K562 (cell line): ENCODE data around the gene CORIN. TPM values are rescaled to one million over a fixed set of nuclear protein-coding genes. Genes with fewer than 3 reads are reported as not detected.

ENCODE experiments used
- ATAC-seq: fragments of 200-7000 bp; cut with Tn5 transposase; 3 replicates; pipeline ENCODE4 v1.9.1; 2020; ENCODE audit warnings: moderate library complexity
- BruUV-seq: library from RNA; stranded (reverse); fragments of 400-500 nt; replicated peaks from 2 replicates; lab custom pipeline; 2021; lab: Mats Ljungman, UMichigan
- CTCF ChIA-PET: fragments of 300-600 bp; formaldehyde crosslinking; extraction: SDS; loops from one replicate; lab custom pipeline; 2021; ENCODE audit warnings: low intra/inter-chr PET ratio; lab: Yijun Ruan, JAX
- POLR2A ChIA-PET: fragments of 300-600, 350-650 bp; sonication (Branson Sonifier 250); formaldehyde crosslinking; extraction: SDS; loops from one replicate; lab custom pipeline; 2021; ENCODE audit warnings: antibody characterized with exemption, inconsistent platforms; lab: Yijun Ruan, JAX
- DNase-seq, 4 experiments: peaks; one replicate each; pipeline versions ENCODE4 v3.0.0 to v3.0.0-alpha.2; 2011 to 2018; ENCODE audit warnings: low spot score in 3 of 4, mixed read lengths in 3 of 4; ENCODE audit errors: extremely low read depth in 1 of 4
- FAIRE-seq: peaks from 2 replicates; lab custom pipeline; 2011; peaks lifted over from hg19 to GRCh38; lab: Jason Lieb, UNC
- H2AFZ ChIP-seq: 2 replicates; pipeline ENCODE4 v1.6.0; 2011; ENCODE audit warnings: low read depth, low read length, control low read depth, inconsistent platforms
- H3K27ac ChIP-seq: fragments of 200-600 bp; 3 replicates; pipeline ENCODE4 v1.8.0; 2011; ENCODE audit warnings: low read depth, mild to moderate bottlenecking, control low read depth, inconsistent platforms, low read length, moderate library complexity, mixed read lengths; ENCODE audit errors: extremely low read depth
- H3K27me3 ChIP-seq, 2 experiments: fragments of 300-600 bp in 1 of 2; 2 replicates in 1 of 2; 3 replicates in 1 of 2; pipeline versions ENCODE4 v1.6.0 to v1.8.0; 2011; ENCODE audit warnings: inconsistent platforms in 2 of 2, low read length in 2 of 2, mild to moderate bottlenecking in 1 of 2, mixed read lengths in 1 of 2, moderate library complexity in 1 of 2; ENCODE audit not compliant: control insufficient read depth in 2 of 2, insufficient read depth in 2 of 2
- H3K36me3 ChIP-seq: fragments of 300-600 bp; 3 replicates; pipeline ENCODE4 v1.8.0; 2011; ENCODE audit warnings: mild to moderate bottlenecking, low read length, inconsistent platforms; ENCODE audit not compliant: control insufficient read depth, insufficient read depth
- H3K4me1 ChIP-seq, 2 experiments: fragments of 200-600 bp in 1 of 2; replicated peaks in 1 of 2; 2 replicates in 1 of 2; 3 replicates in 1 of 2; pipeline versions ENCODE4 v1.5.1 to v1.8.0; 2011; ENCODE audit warnings: inconsistent platforms in 2 of 2, low read length in 2 of 2, mild to moderate bottlenecking in 1 of 2, mixed read lengths in 1 of 2, moderate library complexity in 1 of 2; ENCODE audit not compliant: control insufficient read depth in 2 of 2, insufficient read depth in 2 of 2
- H3K4me2 ChIP-seq: 2 replicates; pipeline ENCODE4 v1.6.1; 2011; ENCODE audit warnings: low read length, control low read depth, inconsistent platforms, mixed read lengths; ENCODE audit not compliant: insufficient read depth
- H3K4me3 ChIP-seq: fragments of 200-600 bp; sonication (generic), shearing (Covaris generic); 2 replicates; pipeline ENCODE4 v1.5.1; 2016; ENCODE audit warnings: control low read depth, inconsistent platforms
- H3K79me2 ChIP-seq: fragments of 200-600 bp; 3 replicates; pipeline ENCODE4 v1.8.0; 2011; ENCODE audit warnings: low read length, inconsistent platforms; ENCODE audit not compliant: control insufficient read depth, insufficient read depth
- H3K9ac ChIP-seq, 2 experiments: 2 replicates each; pipeline versions ENCODE4 v1.6.0 to v1.6.1; 2011; ENCODE audit warnings: low read depth in 2 of 2, low read length in 2 of 2, control low read depth in 1 of 2, inconsistent platforms in 1 of 2, mild to moderate bottlenecking in 1 of 2, mixed read lengths in 1 of 2; ENCODE audit not compliant: insufficient read depth in 1 of 2
- H3K9me1 ChIP-seq: one replicate; pipeline ENCODE4 v1.6.0; 2011; ENCODE audit warnings: inconsistent platforms, mild to moderate bottlenecking, low read length, moderate library complexity; ENCODE audit not compliant: control insufficient read depth, insufficient read depth
- H3K9me3 ChIP-seq: replicated peaks from 2 replicates; pipeline ENCODE4 v1.5.1; 2011; ENCODE audit warnings: low read depth, low read length, inconsistent platforms; ENCODE audit not compliant: control insufficient read depth, insufficient read depth
- H4K20me1 ChIP-seq: replicated peaks from 2 replicates; pipeline ENCODE4 v1.6.1; 2011; ENCODE audit warnings: low read length, inconsistent platforms, mixed read lengths; ENCODE audit not compliant: control insufficient read depth, insufficient read depth
- AFF1 ChIP-seq, 2 experiments: fragments of 450-650 bp; IDR thresholded peaks; 2 replicates each; pipeline ENCODE4 v1.6.1; 2018; ENCODE audit warnings: mild to moderate bottlenecking in 2 of 2, low read depth in 1 of 2; ENCODE audit not compliant: partially characterized antibody in 2 of 2
- MLLT1 ChIP-seq, 2 experiments: fragments of 450-650 bp; IDR thresholded peaks; 2 replicates each; pipeline ENCODE4 v1.6.1; 2016
- NFE2 ChIP-seq: IDR thresholded peaks from 2 replicates; pipeline ENCODE4 v1.6.1; 2014; ENCODE audit warnings: antibody characterized with exemption, low read depth
- SOX6 ChIP-seq: fragments of 450-650 bp; IDR thresholded peaks from 2 replicates; pipeline ENCODE4 v1.6.1; 2014; ENCODE audit warnings: mild to moderate bottlenecking
- TFAM ChIP-seq: fragments of 250-450 bp; sonication (Bioruptor Pico); conservative IDR thresholded peaks from 2 replicates; pipeline ENCODE4 v1.5.0; 2021; ENCODE audit warnings: mild to moderate bottlenecking, moderate library complexity
- ZBTB17 ChIP-seq: fragments of 450-650 bp; formaldehyde crosslinking; IDR thresholded peaks from 2 replicates; pipeline ENCODE4 v1.4.0; 2020; ENCODE audit warnings: mild to moderate bottlenecking
- WGBS: fragments of 100-300 bp; shearing (Covaris generic); methylation state at CpG from one replicate; pipeline ENCODE4 v1.1.6; 2016; ENCODE audit warnings: low coverage, mixed read lengths; ENCODE audit not compliant: insufficient coverage; ENCODE audit errors: missing lambda C conversion rate; 5-methylcytosine and 5-hydroxymethylcytosine counted together
- in situ Hi-C: fragments of 300-500 bp; cut with MboI; formaldehyde crosslinking; loops from 4 replicates; pipeline ENCODE4 v1.15.0; 2018; ENCODE audit warnings: inconsistent platforms, mixed read lengths
- intact Hi-C: fragments of 100-400 bp; cut with micrococcal nuclease; formaldehyde crosslinking; loops from 2 replicates; pipeline ENCODE4 v1.14.2; 2022
- polyA plus RNA-seq, 8 experiments: library from polyadenylated mRNA; depleted of rRNA in 4 of 8; stranded (reverse) in 5 of 8; unstranded in 3 of 8; fragments of >200 nt; fragmentation: Nextera tagmentation in 2 of 8; fragmentation: Illumina TruSeq in 1 of 8; extraction: Ambion mirVana in 2 of 8; extraction: Trizol in 1 of 8; gene quantifications; 2 replicates each; pipeline versions ENCODE4 v1.2.1 to v1.2.3, GENCODE V29; 2011 to 2014; ENCODE audit warnings: inconsistent platforms in 1 of 8, missing spikeins in 1 of 8
- total RNA-seq, 7 experiments: library from RNA; depleted of rRNA in 6 of 7; stranded (reverse); fragments of >200 nt in 6 of 7; fragmentation: Illumina TruSeq in 2 of 7; extraction: Trizol in 2 of 7; gene quantifications; 2 replicates each; pipeline versions ENCODE4 v1.2.1 to v1.2.3, GENCODE V29; 2011 to 2021; ENCODE audit warnings: low replicate concordance in 1 of 7

The CORIN gene
- total and polyA plus RNA-seq, 9 of the 15 experiments (the other 6 are each of a cell fraction or from before 2014, with no cell fraction given), result 0.04 to 0.31 (median 0.08) TPM; not detected in 4

- no peak for FAIRE-seq
- no peaks in the 10 kb centered on the region for H3K36me3 ChIP-seq
Measured at GRCh38 chr4:47729131-47729680, 108.7 kb downstream of the CORIN start.

GRCh38 chr4:47721892-47722575 lies 115.8 kb downstream of the CORIN start:
- Histone ChIP-seq H3K4me1 (no peaks in the 10 kb centered on the region), H4K20me1 (no peaks in the 10 kb centered on the region), H3K9me3 (no peaks in the 10 kb centered on the region), H2AFZ (no peak overlapping the region), H3K36me3 (no peaks in the 10 kb centered on the region), H3K4me3 (no peak overlapping the region), H3K79me2 (no peaks in the 10 kb centered on the region), H3K27me3 (no peaks in the 10 kb centered on the region), H3K9ac (no peak overlapping the region), H3K9me1 (no peaks in the 10 kb centered on the region), H3K4me2 (no peak overlapping the region), H3K27ac (no peak overlapping the region)
- 1% methylated on average over 5 of the region's 5 CpGs for WGBS
- in situ Hi-C loops (no loop called here), intact Hi-C loops (no loop called here)
- POLR2A ChIA-PET, result interaction anchor here (0.7 kb wide), 1 partner anchor 14 kb away, joined by 3 read pairs; no protein-coding TSS in a partner anchor
- FAIRE-seq, result no peak
- ATAC-seq, result no peak
- no peak for DNase-seq
- CTCF ChIA-PET, result no interaction called here
- TF ChIP-seq TFAM (CRISPR knock-in tag) (no peak), AFF1 (IDR thresholded peaks at IDR 0.05; ENCODE audit: low read depth in 1 of 2, partially characterized antibody in 2 of 2) (no peak), MLLT1 (IDR thresholded peaks at IDR 0.05) (no peak), NFE2 (no peak)
- no TSS peak for BruUV-seq

More at GRCh38 chr4:47729131-47729680, 108.7 kb downstream of the CORIN start:
- Histone ChIP-seq H3K27ac (no peak overlapping the region), H3K4me1 (no peaks in the 10 kb centered on the region), H2AFZ (no peak overlapping the region), H3K9me3 (no peaks in the 10 kb centered on the region), H3K4me3 (no peak overlapping the region), H3K4me2 (no peak overlapping the region), H4K20me1 (no peaks in the 10 kb centered on the region), H3K9ac (no peak overlapping the region), H3K27me3 (peaks cover 0 to 7% of the 10 kb centered on the region in 2 experiments; a peak in 3 of 5 replicates), H3K9me1 (no peaks in the 10 kb centered on the region), H3K79me2 (no peaks in the 10 kb centered on the region)
- DNase-seq, result no peak
- intact Hi-C loops (no loop called here), in situ Hi-C loops (no loop called here)
- no peak for TF ChIP-seq ZBTB17 (CRISPR knock-in tag)
- no peak for TF ChIP-seq SOX6
- ATAC-seq, result no peak
- POLR2A ChIA-PET, result interaction anchor here (0.6 to 1.1 kb wide), 2 partner anchors 12 to 964 kb away, joined by 3 to 4 read pairs; no protein-coding TSS in a partner anchor
- BruUV-seq, result no TSS peak
- WGBS, result 2% methylated on average over 6 of the region's 6 CpGs
- CTCF ChIA-PET, result no interaction called here
